Posterior cingulate gyrus (tissue), 11 donors: ENCODE measurements around the gene C6orf15.

Source experiments
- DNase-seq, 10 donors: peaks; one replicate each; pipeline versions ENCODE4 v3.0.0 to v3.0.0-alpha.2; 2020 to 2021; ENCODE audit warnings: mixed read lengths in 3 of 10
- intact Hi-C: fragments of 100-400 bp; cut with DNase I; formaldehyde crosslinking; loops from one replicate; pipeline ENCODE4 v1.15.1; 2023

C6orf15 gene

GRCh38 chr6:31132806-31133205 lies 20.4 kb upstream of the C6orf15 start:
- no peak for DNase-seq
- intact Hi-C loops = no loop called here

- intact Hi-C loops = no loop called here
- DNase-seq = no peak
Observed at GRCh38 chr6:31131595-31131994, 19.2 kb upstream of the C6orf15 start.

- intact Hi-C loops = no loop called here
- no peak for DNase-seq
Observed at GRCh38 chr6:31130751-31131150, 18.4 kb upstream of the C6orf15 start.

- intact Hi-C loops = no loop called here
- DNase-seq = no peak
Observed at GRCh38 chr6:31129130-31129529, 16.8 kb upstream of the C6orf15 start.

GRCh38 chr6:31128093-31128676 lies 15.8 kb upstream of the C6orf15 start:
- peak in 6 of 10 donors; percentile 45 to 87 (median 58) for DNase-seq
- intact Hi-C loops = no loop called here

- no peak for DNase-seq
- intact Hi-C loops = no loop called here
Observed at GRCh38 chr6:31126396-31127175, 14.2 kb upstream of the C6orf15 start.

- intact Hi-C loops = no loop called here
- DNase-seq = peak in 1 of 10 donors; percentile 55
Observed at GRCh38 chr6:31125586-31126363, 13.4 kb upstream of the C6orf15 start.

- peak in 1 of 10 donors; percentile 52 for DNase-seq
- intact Hi-C loops = no loop called here
Observed at GRCh38 chr6:31125162-31125561, 12.8 kb upstream of the C6orf15 start.

- peak in 9 of 10 donors; percentile 29 to 92 (median 52) for DNase-seq
- intact Hi-C loops = no loop called here
Observed at GRCh38 chr6:31122791-31123706, 10.7 kb upstream of the C6orf15 start.

- intact Hi-C loops = no loop called here
- DNase-seq = peak in 2 of 10 donors; percentile 60 to 65
Observed at GRCh38 chr6:31121131-31121790, 8.9 kb upstream of the C6orf15 start.

- DNase-seq = peak in 2 of 10 donors; percentile 41 to 61
- intact Hi-C loops = no loop called here
Observed at GRCh38 chr6:31120151-31120915, 8.0 kb upstream of the C6orf15 start, which contains the start of gene CDSN. Gene CDSN (minus strand): TSS chr6:31120446. CDS start chr6:31120419, 27 bp downstream.

GRCh38 chr6:31118178-31118577 lies 5.8 kb upstream of the C6orf15 start:
- peak in 2 of 10 donors; percentile 43 to 76 for DNase-seq
- intact Hi-C loops = no loop called here

- DNase-seq = peak in 5 of 10 donors; percentile 18 to 79 (median 36)
- intact Hi-C loops = no loop called here
Observed at GRCh38 chr6:31116661-31117385, 4.4 kb upstream of the C6orf15 start.

GRCh38 chr6:31115941-31116560 lies 3.7 kb upstream of the C6orf15 start:
- intact Hi-C loops = no loop called here
- DNase-seq = peak in 2 of 10 donors; percentile 49 to 74

GRCh38 chr6:31114970-31115849 lies 2.8 kb upstream of the C6orf15 start:
- intact Hi-C loops = no loop called here
- DNase-seq = peak in 2 of 10 donors; percentile 36 to 40

GRCh38 chr6:31114541-31114878 lies 2.1 kb upstream of the C6orf15 start, which contains the start of gene PSORS1C1:
Gene PSORS1C1 (plus strand): TSS chr6:31114800. CDS start chr6:31129633, 14,833 bp downstream.
- DNase-seq = peak in 9 of 10 donors; percentile 42 to 95 (median 61)
- intact Hi-C loops = no loop called here
